Vagina (tissue), 2 donors: Measurements from ENCODE around the gene KIAA1755.

Source experiments
- POLR2AphosphoS5 ChIP-seq, 2 donors: sonication (generic); formaldehyde crosslinking; IDR thresholded peaks; one replicate each; pipeline ENCODE4 v1.9.0; 2017; ENCODE audit warnings: antibody characterized with exemption in 2 of 2, mild to moderate bottlenecking in 2 of 2, low read depth in 1 of 2; ENCODE audit not compliant: insufficient read depth in 1 of 2
- TF ChIP-seq, protein P1 (sequence below), 3 experiments: fragments of 450-650 bp in 2 of 3; fragments of 200-600 bp in 1 of 3; sonication (generic) in 1 of 3; IDR thresholded peaks; one replicate each; pipeline ENCODE4 v1.5.1; 2017 to 2019; ENCODE audit warnings: antibody characterized with exemption in 3 of 3, mild to moderate bottlenecking in 2 of 3, moderate library complexity in 2 of 3

- TF ChIP-seq, protein P1, sequence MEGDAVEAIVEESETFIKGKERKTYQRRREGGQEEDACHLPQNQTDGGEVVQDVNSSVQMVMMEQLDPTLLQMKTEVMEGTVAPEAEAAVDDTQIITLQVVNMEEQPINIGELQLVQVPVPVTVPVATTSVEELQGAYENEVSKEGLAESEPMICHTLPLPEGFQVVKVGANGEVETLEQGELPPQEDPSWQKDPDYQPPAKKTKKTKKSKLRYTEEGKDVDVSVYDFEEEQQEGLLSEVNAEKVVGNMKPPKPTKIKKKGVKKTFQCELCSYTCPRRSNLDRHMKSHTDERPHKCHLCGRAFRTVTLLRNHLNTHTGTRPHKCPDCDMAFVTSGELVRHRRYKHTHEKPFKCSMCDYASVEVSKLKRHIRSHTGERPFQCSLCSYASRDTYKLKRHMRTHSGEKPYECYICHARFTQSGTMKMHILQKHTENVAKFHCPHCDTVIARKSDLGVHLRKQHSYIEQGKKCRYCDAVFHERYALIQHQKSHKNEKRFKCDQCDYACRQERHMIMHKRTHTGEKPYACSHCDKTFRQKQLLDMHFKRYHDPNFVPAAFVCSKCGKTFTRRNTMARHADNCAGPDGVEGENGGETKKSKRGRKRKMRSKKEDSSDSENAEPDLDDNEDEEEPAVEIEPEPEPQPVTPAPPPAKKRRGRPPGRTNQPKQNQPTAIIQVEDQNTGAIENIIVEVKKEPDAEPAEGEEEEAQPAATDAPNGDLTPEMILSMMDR (IDR thresholded peaks at IDR 0.05) = no peak
- TF ChIP-seq POLR2AphosphoS5 (IDR thresholded peaks at IDR 0.05; ENCODE audit: insufficient read depth in 1 of 2, low read depth in 1 of 2) = no peak
Observed at GRCh38 chr20:38260025-38260377, 534 bp downstream of the KIAA1755 start.
